Heart right ventricle (tissue), 16 donors: ENCODE data around the gene YIF1B. TPM values are rescaled to one million over a fixed set of nuclear protein-coding genes. Genes with fewer than 3 reads are reported as not detected.
A peak's percentile ranks its signal among the peaks of the same experiment; 100 is the strongest.

Source experiments
- ATAC-seq, 8 donors: fragments of 200-7000 bp; cut with Tn5 transposase; one replicate each; pipeline ENCODE4 v1.9.1; 2020; ENCODE audit warnings: mild to moderate bottlenecking in 8 of 8, moderate library complexity in 8 of 8, moderate number of reproducible peaks in 1 of 8
- DNase-seq, 2 donors: peaks; one replicate each; pipeline ENCODE4 v3.0.0-alpha.2; 2020
- H3K27ac ChIP-seq, 10 donors: fragments of 200-600 bp; sonication (generic) in 2 of 10; one replicate each; pipeline versions ENCODE4 v1.5.0 to v1.8.0; 2020 to 2022; ENCODE audit warnings: mild to moderate bottlenecking in 3 of 10
- H3K27me3 ChIP-seq, 7 donors: fragments of 200-600 bp; one replicate each; pipeline ENCODE4 v1.8.0; 2021 to 2022; ENCODE audit warnings: mild to moderate bottlenecking in 2 of 7
- H3K36me3 ChIP-seq, 9 donors: fragments of 200-600 bp; sonication (generic) in 1 of 9; one replicate each; pipeline versions ENCODE4 v1.5.0 to v1.8.0; 2020 to 2022; ENCODE audit warnings: mild to moderate bottlenecking in 2 of 9
- H3K4me1 ChIP-seq, 9 donors: fragments of 200-600 bp; sonication (generic) in 1 of 9; one replicate each; pipeline versions ENCODE4 v1.5.0 to v1.8.0; 2020 to 2022; ENCODE audit warnings: mild to moderate bottlenecking in 4 of 9
- H3K4me3 ChIP-seq, 10 donors: fragments of 200-600 bp; sonication (generic) in 2 of 10; one replicate each; pipeline versions ENCODE4 v1.5.0 to v1.8.0; 2020 to 2022; ENCODE audit warnings: mild to moderate bottlenecking in 7 of 10, moderate library complexity in 2 of 10
- H3K9me3 ChIP-seq, 11 donors: fragments of 200-600 bp in 10 of 11; sonication (generic) in 2 of 11; one replicate each; pipeline versions ENCODE4 v1.5.0 to v1.8.0; 2013 to 2022; ENCODE audit warnings: mild to moderate bottlenecking in 2 of 11, control low read depth in 1 of 11, moderate library complexity in 1 of 11
- CTCF ChIP-seq, 9 donors: fragments of 200-600 bp; sonication (generic) in 2 of 9; IDR thresholded peaks; one replicate each; pipeline versions ENCODE4 v1.5.0 to v1.8.0; 2021 to 2022; ENCODE audit warnings: antibody characterized with exemption in 9 of 9, mild to moderate bottlenecking in 5 of 9, moderate library complexity in 1 of 9
- WGBS, 2 donors: extraction: QIAGEN DNeasy Blood & Tissue Kit; methylation state at CpG; one replicate each; pipeline ENCODE4 v1.1.7; 2013; ENCODE audit warnings: inconsistent platforms in 1 of 2; 5-methylcytosine and 5-hydroxymethylcytosine counted together
- intact Hi-C, 10 donors: fragments of 100-400 bp; cut with DNase I; formaldehyde crosslinking; loops; one replicate each; pipeline versions ENCODE4 v1.11.1 to v1.14.2; 2022
- polyA plus RNA-seq, 2 donors: library from polyadenylated mRNA; stranded (reverse); fragments of 200-250 nt; gene quantifications; one replicate each; pipeline ENCODE4 v1.2.3, GENCODE V29; 2013
- total RNA-seq, 10 donors: library from RNA; stranded (reverse); fragmentation: NEBNext Ultra II Directional in 3 of 10; extraction: Animal tissue kit (Norgen Biotek cat#: 25700) in 3 of 10; gene quantifications; one replicate each; pipeline versions ENCODE4 v1.2.1 to v1.2.4, GENCODE V29; 2021 to 2023
- donor health status: Arrhythmogenic right ventricular cardiomyopathy.
- donor health status: ischemic (EF 13 %, LVEDD 7.1; RV severe dilation, severe dysfunction).
- donor health status: healthy with polysubstance abuse.
- donor health status: DM: no; HTN: yes; CAD: no.
- donor health status: DM: no; HTN: no; CAD: no.
- donor health status: ischemic (EF 25% LVEDD 6.9; RV normal size, moderate dysfunction).
- donor health status: ischemic (EF 25% LVEDD 5.7; RV mildly dilated, moderate dysfunction).
- donor health status: healthy.
- donor health status: DM: yes; HTN: yes; CAD: no.
- donor health status: Ischemic cardiomyopathy.
- donor health status: ischemic (EF 35%, LVEDD 5.7; RV mildly dilated, moderate dysfunction).
- donor health status: nonischemic (EF 11% LVEDD 7.7; RV severe dilation, severe dysfunction).
- donor health status: DM: yes; HTN: yes; CAD: no.
- donor health status: PGD.
- donor health status: ischemic (EF 29% LVEDD 5.4; RV normal size, mild dysfunction).
- donor health status: nonischemic (EF 23%, LVEDD 6.1; RV moderate dilation, normal function).

The YIF1B gene
- total and polyA plus RNA-seq, 12 donors, result 24.3 to 115 (median 30.8) TPM

- WGBS, 2 donors, result 52% methylated on average over 11 of the region's 11 CpGs
- Histone ChIP-seq H3K4me3 (no peak overlapping the region), H3K4me1 (peaks cover 0 to 8% (median 0%) of the 10 kb centered on the region in 9 donors), H3K27ac (peak overlapping the region in 1 of 10 donors; percentile 15), H3K36me3 (peaks cover 0 to 2% (median 0%) of the 10 kb centered on the region in 9 donors), H3K27me3 (no peaks in the 10 kb centered on the region), H3K9me3 (no peaks in the 10 kb centered on the region)
- intact Hi-C loops, result no loop called here
- ATAC-seq (peak in 5 of 8 donors; percentile 5 to 34 (median 16)), DNase-seq (no peak)
- no peak for TF ChIP-seq CTCF (IDR thresholded peaks at IDR 0.05)
Measured at GRCh38 chr19:38298821-38299680, 16.7 kb downstream of the YIF1B start.

- ATAC-seq (no peak), DNase-seq (no peak)
- Histone ChIP-seq H3K27ac (no peak overlapping the region), H3K9me3 (no peaks in the 10 kb centered on the region), H3K36me3 (peaks cover 0 to 29% (median 0%) of the 10 kb centered on the region in 9 donors), H3K27me3 (no peaks in the 10 kb centered on the region), H3K4me3 (no peak overlapping the region), H3K4me1 (no peaks in the 10 kb centered on the region)
- WGBS, 2 donors, result 75 to 84% methylated on average over 8 of the region's 8 CpGs
- intact Hi-C loops, result no loop called here
- no peak for TF ChIP-seq CTCF (IDR thresholded peaks at IDR 0.05)
Measured at GRCh38 chr19:38294090-38294489, 21.7 kb downstream of the YIF1B start.

- Histone ChIP-seq H3K36me3 (peaks cover 0 to 29% (median 0%) of the 10 kb centered on the region in 9 donors), H3K4me1 (peaks cover 0 to 5% (median 0%) of the 10 kb centered on the region in 9 donors), H3K4me3 (no peak overlapping the region), H3K27me3 (no peaks in the 10 kb centered on the region), H3K9me3 (no peaks in the 10 kb centered on the region), H3K27ac (no peak overlapping the region)
- 87 to 90% methylated on average over 9 of the region's 9 CpGs for WGBS, 2 donors
- intact Hi-C loops, result no loop called here
- DNase-seq (no peak), ATAC-seq (no peak)
- TF ChIP-seq CTCF (IDR thresholded peaks at IDR 0.05), result no peak
Measured at GRCh38 chr19:38293281-38293680, 22.5 kb downstream of the YIF1B start.

- WGBS, 2 donors, result 84 to 86% methylated on average over 15 of the region's 15 CpGs
- H3K27ac ChIP-seq, result no peak overlapping the region
- H3K27me3 ChIP-seq, result no peaks in the 10 kb centered on the region
- no peak overlapping the region for H3K4me3 ChIP-seq
- H3K9me3 ChIP-seq, result no peaks in the 10 kb centered on the region
- TF ChIP-seq CTCF (IDR thresholded peaks at IDR 0.05), result no peak
- peaks cover 0 to 29% (median 0%) of the 10 kb centered on the region in 9 donors for H3K36me3 ChIP-seq
- intact Hi-C loops, result no loop called here
- ATAC-seq (no peak), DNase-seq (no peak)
- H3K4me1 ChIP-seq, result peaks cover 0 to 17% (median 0%) of the 10 kb centered on the region in 9 donors
Measured at GRCh38 chr19:38291855-38292254, 23.9 kb downstream of the YIF1B start.
